Esophagus squamous epithelium (tissue), 4 donors: ENCODE data around the gene ADI1.

Source experiments
- CTCF ChIP-seq, 6 experiments: fragments of 450-650 bp in 4 of 6; fragments of 200-600 bp in 2 of 6; sonication (generic) in 2 of 6; IDR thresholded peaks; one replicate each; pipeline ENCODE4 v1.5.1; 2016 to 2019; ENCODE audit warnings: antibody characterized with exemption in 6 of 6, mild to moderate bottlenecking in 4 of 6, moderate library complexity in 4 of 6
- POLR2A ChIP-seq, 4 donors: fragments of 450-650 bp; IDR thresholded peaks; one replicate each; pipeline ENCODE4 v1.6.1; 2017; ENCODE audit warnings: antibody characterized with exemption in 4 of 4, mild to moderate bottlenecking in 4 of 4, moderate library complexity in 3 of 4

GRCh38 chr2:3493615-3494007 is 25.7 kb downstream of the ADI1 start:
- no peak for TF ChIP-seq CTCF (IDR thresholded peaks at IDR 0.05)
- TF ChIP-seq POLR2A (IDR thresholded peaks at IDR 0.05), result no peak
